ENCODE results near the gene MTERF2. TPM values are rescaled to one million over a fixed set of nuclear protein-coding genes. Genes with fewer than 3 reads are reported as not detected.

The MTERF2 gene
- total RNA-seq, 2 donors from 2014 or later: 18.2 to 26.8 TPM

- no peak overlapping the region for H3K27ac ChIP-seq
- H3K4me1 ChIP-seq: no peaks in the 10 kb centered on the region
- H3K4me3 ChIP-seq: no peak overlapping the region
- no peaks in the 10 kb centered on the region for H3K9me3 ChIP-seq
- TF ChIP-seq, protein P1, sequence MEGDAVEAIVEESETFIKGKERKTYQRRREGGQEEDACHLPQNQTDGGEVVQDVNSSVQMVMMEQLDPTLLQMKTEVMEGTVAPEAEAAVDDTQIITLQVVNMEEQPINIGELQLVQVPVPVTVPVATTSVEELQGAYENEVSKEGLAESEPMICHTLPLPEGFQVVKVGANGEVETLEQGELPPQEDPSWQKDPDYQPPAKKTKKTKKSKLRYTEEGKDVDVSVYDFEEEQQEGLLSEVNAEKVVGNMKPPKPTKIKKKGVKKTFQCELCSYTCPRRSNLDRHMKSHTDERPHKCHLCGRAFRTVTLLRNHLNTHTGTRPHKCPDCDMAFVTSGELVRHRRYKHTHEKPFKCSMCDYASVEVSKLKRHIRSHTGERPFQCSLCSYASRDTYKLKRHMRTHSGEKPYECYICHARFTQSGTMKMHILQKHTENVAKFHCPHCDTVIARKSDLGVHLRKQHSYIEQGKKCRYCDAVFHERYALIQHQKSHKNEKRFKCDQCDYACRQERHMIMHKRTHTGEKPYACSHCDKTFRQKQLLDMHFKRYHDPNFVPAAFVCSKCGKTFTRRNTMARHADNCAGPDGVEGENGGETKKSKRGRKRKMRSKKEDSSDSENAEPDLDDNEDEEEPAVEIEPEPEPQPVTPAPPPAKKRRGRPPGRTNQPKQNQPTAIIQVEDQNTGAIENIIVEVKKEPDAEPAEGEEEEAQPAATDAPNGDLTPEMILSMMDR (IDR thresholded peaks at IDR 0.05): no peak
- no peaks in the 10 kb centered on the region for H3K27me3 ChIP-seq
- no peak for DNase-seq (ENCODE audit: low spot score)
- H3K36me3 ChIP-seq: no peaks in the 10 kb centered on the region
These were observed 52.7 kb downstream of the MTERF2 start for GRCh38 chr12:106934277-106934676.

Other genes with a start within 250 kb of the MTERF2 start
- gene RIC8B, start 212.5 kb downstream of the MTERF2 start, total RNA-seq: 10 to 100 TPM; 14.9 to 19.0 TPM
- 10 to 100 TPM; 46.4 to 59.7 TPM for gene TMEM263, start 31.2 kb downstream of the MTERF2 start, total RNA-seq
- gene CRY1, start 106.4 kb upstream of the MTERF2 start, total RNA-seq: 10 to 100 TPM; 16.2 to 23.7 TPM

All from right atrium auricular region (tissue), 2 donors.